K562 (cell line): Measurements from ENCODE around the gene GUK1. TPM values are rescaled to one million over a fixed set of nuclear protein-coding genes. Genes with fewer than 3 reads are reported as not detected.

Experiments
- ATAC-seq: fragments of 200-7000 bp; cut with Tn5 transposase; 3 replicates; pipeline ENCODE4 v1.9.1; 2020; ENCODE audit warnings: moderate library complexity
- BruUV-seq: library from RNA; stranded (reverse); fragments of 400-500 nt; replicated peaks from 2 replicates; lab custom pipeline; 2021; lab: Mats Ljungman, UMichigan
- CTCF ChIA-PET: fragments of 300-600 bp; formaldehyde crosslinking; extraction: SDS; loops from one replicate; lab custom pipeline; 2021; ENCODE audit warnings: low intra/inter-chr PET ratio; lab: Yijun Ruan, JAX
- POLR2A ChIA-PET: fragments of 300-600, 350-650 bp; sonication (Branson Sonifier 250); formaldehyde crosslinking; extraction: SDS; loops from one replicate; lab custom pipeline; 2021; ENCODE audit warnings: antibody characterized with exemption, inconsistent platforms; lab: Yijun Ruan, JAX
- DNase-seq, 4 experiments: peaks; one replicate each; pipeline versions ENCODE4 v3.0.0 to v3.0.0-alpha.2; 2011 to 2018; ENCODE audit warnings: low spot score in 3 of 4, mixed read lengths in 3 of 4; ENCODE audit errors: extremely low read depth in 1 of 4
- FAIRE-seq: peaks from 2 replicates; lab custom pipeline; 2011; peaks lifted over from hg19 to GRCh38; lab: Jason Lieb, UNC
- H2AFZ ChIP-seq: 2 replicates; pipeline ENCODE4 v1.6.0; 2011; ENCODE audit warnings: low read depth, low read length, control low read depth, inconsistent platforms
- H3K27ac ChIP-seq: fragments of 200-600 bp; 3 replicates; pipeline ENCODE4 v1.8.0; 2011; ENCODE audit warnings: low read depth, mild to moderate bottlenecking, control low read depth, inconsistent platforms, low read length, moderate library complexity, mixed read lengths; ENCODE audit errors: extremely low read depth
- H3K27me3 ChIP-seq, 2 experiments: fragments of 300-600 bp in 1 of 2; 2 replicates in 1 of 2; 3 replicates in 1 of 2; pipeline versions ENCODE4 v1.6.0 to v1.8.0; 2011; ENCODE audit warnings: inconsistent platforms in 2 of 2, low read length in 2 of 2, mild to moderate bottlenecking in 1 of 2, mixed read lengths in 1 of 2, moderate library complexity in 1 of 2; ENCODE audit not compliant: control insufficient read depth in 2 of 2, insufficient read depth in 2 of 2
- H3K36me3 ChIP-seq: fragments of 300-600 bp; 3 replicates; pipeline ENCODE4 v1.8.0; 2011; ENCODE audit warnings: mild to moderate bottlenecking, low read length, inconsistent platforms; ENCODE audit not compliant: control insufficient read depth, insufficient read depth
- H3K4me1 ChIP-seq, 2 experiments: fragments of 200-600 bp in 1 of 2; replicated peaks in 1 of 2; 2 replicates in 1 of 2; 3 replicates in 1 of 2; pipeline versions ENCODE4 v1.5.1 to v1.8.0; 2011; ENCODE audit warnings: inconsistent platforms in 2 of 2, low read length in 2 of 2, mild to moderate bottlenecking in 1 of 2, mixed read lengths in 1 of 2, moderate library complexity in 1 of 2; ENCODE audit not compliant: control insufficient read depth in 2 of 2, insufficient read depth in 2 of 2
- H3K4me2 ChIP-seq: 2 replicates; pipeline ENCODE4 v1.6.1; 2011; ENCODE audit warnings: low read length, control low read depth, inconsistent platforms, mixed read lengths; ENCODE audit not compliant: insufficient read depth
- H3K4me3 ChIP-seq: fragments of 200-600 bp; sonication (generic), shearing (Covaris generic); 2 replicates; pipeline ENCODE4 v1.5.1; 2016; ENCODE audit warnings: control low read depth, inconsistent platforms
- H3K79me2 ChIP-seq: fragments of 200-600 bp; 3 replicates; pipeline ENCODE4 v1.8.0; 2011; ENCODE audit warnings: low read length, inconsistent platforms; ENCODE audit not compliant: control insufficient read depth, insufficient read depth
- H3K9ac ChIP-seq, 2 experiments: 2 replicates each; pipeline versions ENCODE4 v1.6.0 to v1.6.1; 2011; ENCODE audit warnings: low read depth in 2 of 2, low read length in 2 of 2, control low read depth in 1 of 2, inconsistent platforms in 1 of 2, mild to moderate bottlenecking in 1 of 2, mixed read lengths in 1 of 2; ENCODE audit not compliant: insufficient read depth in 1 of 2
- H3K9me1 ChIP-seq: one replicate; pipeline ENCODE4 v1.6.0; 2011; ENCODE audit warnings: inconsistent platforms, mild to moderate bottlenecking, low read length, moderate library complexity; ENCODE audit not compliant: control insufficient read depth, insufficient read depth
- H3K9me3 ChIP-seq: replicated peaks from 2 replicates; pipeline ENCODE4 v1.5.1; 2011; ENCODE audit warnings: low read depth, low read length, inconsistent platforms; ENCODE audit not compliant: control insufficient read depth, insufficient read depth
- H4K20me1 ChIP-seq: replicated peaks from 2 replicates; pipeline ENCODE4 v1.6.1; 2011; ENCODE audit warnings: low read length, inconsistent platforms, mixed read lengths; ENCODE audit not compliant: control insufficient read depth, insufficient read depth
- ETV1 ChIP-seq: fragments of 450-650 bp; conservative IDR thresholded peaks from 2 replicates; pipeline ENCODE4 v1.6.1; 2016; ENCODE audit warnings: missing genetic modification characterization, control low read depth, low read depth, missing compliant biosample characterization
- IRF2 ChIP-seq: sonication (generic); formaldehyde crosslinking; IDR thresholded peaks from 2 replicates; pipeline ENCODE4 v1.8.1; 2022; ENCODE audit warnings: mild to moderate bottlenecking, missing genetic modification reagents
- NELFE ChIP-seq: IDR thresholded peaks from 2 replicates; pipeline ENCODE4 v1.6.1; 2011; ENCODE audit warnings: mild to moderate bottlenecking; ENCODE audit not compliant: insufficient read depth, insufficient read length
- SRSF3 ChIP-seq: fragments of 200-400 bp; formaldehyde crosslinking; IDR thresholded peaks from 2 replicates; pipeline ENCODE4 v1.6.1; 2016; ENCODE audit warnings: mild to moderate bottlenecking, low read length, moderate library complexity; ENCODE audit not compliant: insufficient read depth
- VEZF1 ChIP-seq: fragments of 200-800 bp; sonication (Bioruptor generic); IDR thresholded peaks from 2 replicates; pipeline ENCODE4 v1.6.1; 2017; ENCODE audit warnings: missing genetic modification characterization, missing compliant biosample characterization
- WHSC1 ChIP-seq: IDR thresholded peaks from one replicate; pipeline ENCODE4 v1.6.1; 2012; ENCODE audit warnings: low read length, control low read depth, inconsistent platforms
- ZNF398 ChIP-seq: fragments of 250-450 bp; sonication (Bioruptor Pico); IDR thresholded peaks from 2 replicates; pipeline ENCODE4 v1.8.0; 2021; ENCODE audit warnings: moderate library complexity, mild to moderate bottlenecking, inconsistent platforms
- ZNF551 ChIP-seq: fragments of 250-450 bp; sonication (Bioruptor Pico); IDR thresholded peaks from 2 replicates; pipeline ENCODE4 v1.5.0; 2021; ENCODE audit warnings: mild to moderate bottlenecking, moderate library complexity
- ZNF699 ChIP-seq: fragments of 250-450 bp; sonication (Bioruptor Pico); IDR thresholded peaks from 2 replicates; pipeline ENCODE4 v1.8.0; 2021; ENCODE audit warnings: mild to moderate bottlenecking, moderate library complexity; ENCODE audit not compliant: insufficient replicate concordance
- ZNF707 ChIP-seq: fragments of 250-450 bp; sonication (Bioruptor Pico); conservative IDR thresholded peaks from 2 replicates; pipeline ENCODE4 v1.8.0; 2022; ENCODE audit warnings: inconsistent platforms, mild to moderate bottlenecking, moderate library complexity
- WGBS: fragments of 100-300 bp; shearing (Covaris generic); methylation state at CpG from one replicate; pipeline ENCODE4 v1.1.6; 2016; ENCODE audit warnings: low coverage, mixed read lengths; ENCODE audit not compliant: insufficient coverage; ENCODE audit errors: missing lambda C conversion rate; 5-methylcytosine and 5-hydroxymethylcytosine counted together
- in situ Hi-C: fragments of 300-500 bp; cut with MboI; formaldehyde crosslinking; loops from 4 replicates; pipeline ENCODE4 v1.15.0; 2018; ENCODE audit warnings: inconsistent platforms, mixed read lengths
- intact Hi-C: fragments of 100-400 bp; cut with micrococcal nuclease; formaldehyde crosslinking; loops from 2 replicates; pipeline ENCODE4 v1.14.2; 2022
- polyA plus RNA-seq, 8 experiments: library from polyadenylated mRNA; depleted of rRNA in 4 of 8; stranded (reverse) in 5 of 8; unstranded in 3 of 8; fragments of >200 nt; fragmentation: Nextera tagmentation in 2 of 8; fragmentation: Illumina TruSeq in 1 of 8; extraction: Ambion mirVana in 2 of 8; extraction: Trizol in 1 of 8; gene quantifications; 2 replicates each; pipeline versions ENCODE4 v1.2.1 to v1.2.3, GENCODE V29; 2011 to 2014; ENCODE audit warnings: inconsistent platforms in 1 of 8, missing spikeins in 1 of 8
- total RNA-seq, 7 experiments: library from RNA; depleted of rRNA in 6 of 7; stranded (reverse); fragments of >200 nt in 6 of 7; fragmentation: Illumina TruSeq in 2 of 7; extraction: Trizol in 2 of 7; gene quantifications; 2 replicates each; pipeline versions ENCODE4 v1.2.1 to v1.2.3, GENCODE V29; 2011 to 2021; ENCODE audit warnings: low replicate concordance in 1 of 7
- TF ChIP-seq, protein P1 (sequence below): sonication (generic); formaldehyde crosslinking; IDR thresholded peaks from 2 replicates; pipeline ENCODE4 v1.9.0; 2022; ENCODE audit warnings: mild to moderate bottlenecking, missing genetic modification reagents
- TF ChIP-seq, protein P2 (sequence below), 3 experiments: fragments of 200-800 bp in 1 of 3; sonication (Bioruptor generic) in 1 of 3; sonication (generic) in 1 of 3; formaldehyde crosslinking in 1 of 3; IDR thresholded peaks; 2 replicates each; pipeline versions ENCODE4 v1.6.1 to v1.8.0; 2016 to 2022; ENCODE audit warnings: mild to moderate bottlenecking in 2 of 3, missing compliant biosample characterization in 2 of 3, missing genetic modification characterization in 2 of 3, missing genetic modification reagents in 1 of 3
- TF ChIP-seq, protein P3 (sequence below): fragments of 200-800 bp; sonication (Bioruptor generic); IDR thresholded peaks from 2 replicates; pipeline ENCODE4 v1.6.1; 2017; ENCODE audit warnings: missing genetic modification characterization, missing compliant biosample characterization

GUK1 gene
- total and polyA plus RNA-seq, 9 of the 15 experiments (the other 6 are each of a cell fraction or from before 2014, with no cell fraction given), result 7.0 to 331 (median 132) TPM

GRCh38 chr1:228155596-228156514 is 15.8 kb downstream of the GUK1 start:
- no peaks in the 10 kb centered on the region for H3K9me3 ChIP-seq
- ChIA-PET CTCF (no interaction called here), POLR2A (interaction anchor here (1.1 to 1.8 kb wide), 3 partner anchors 7 to 15 kb away, joined by 3 to 9 read pairs (median 7); partner anchors contain the start of genes GUK1 and IBA57)
- no peak overlapping the region for H3K9ac ChIP-seq
- ATAC-seq, result no peak
- WGBS, result 41% methylated on average over 16 of the region's 16 CpGs
- no peaks in the 10 kb centered on the region; the same call in none of the 2 replicates for H4K20me1 ChIP-seq
- no peak overlapping the region for H2AFZ ChIP-seq
- DNase-seq, result no peak
- intact Hi-C loops (no loop called here), in situ Hi-C loops (no loop called here)
- BruUV-seq, result no TSS peak
- H3K9me1 ChIP-seq, result no peaks in the 10 kb centered on the region
- no peaks in the 10 kb centered on the region for H3K36me3 ChIP-seq
- no peak overlapping the region for H3K4me2 ChIP-seq
- FAIRE-seq, result peak; percentile 23
- H3K27me3 ChIP-seq, result no peaks in the 10 kb centered on the region
- H3K79me2 ChIP-seq, result no peaks in the 10 kb centered on the region
- H3K4me1 ChIP-seq, result peaks cover 2 to 63% of the 10 kb centered on the region in 2 experiments; a peak in 3 of 5 replicates
- no peak overlapping the region for H3K27ac ChIP-seq
- no peak overlapping the region for H3K4me3 ChIP-seq
- TF ChIP-seq, protein P1, sequence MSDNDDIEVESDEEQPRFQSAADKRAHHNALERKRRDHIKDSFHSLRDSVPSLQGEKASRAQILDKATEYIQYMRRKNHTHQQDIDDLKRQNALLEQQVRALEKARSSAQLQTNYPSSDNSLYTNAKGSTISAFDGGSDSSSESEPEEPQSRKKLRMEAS (CRISPR knock-in tag), result peak; percentile 54; the same call in 1 of the 2 replicates
- TF ChIP-seq ZNF551 (CRISPR knock-in tag) (no peak), SRSF3 (no peak), ETV1 (tag) (no peak), ZNF398 (CRISPR knock-in tag) (no peak), IRF2 (CRISPR knock-in tag) (0 out of 2 replicates have a peak, but pooled peaks have one; percentile 33), ZNF699 (CRISPR knock-in tag) (no peak), VEZF1 (no peak), ZNF707 (CRISPR knock-in tag) (no peak), WHSC1 (no peak), NELFE (no peak)
- TF ChIP-seq, protein P2, sequence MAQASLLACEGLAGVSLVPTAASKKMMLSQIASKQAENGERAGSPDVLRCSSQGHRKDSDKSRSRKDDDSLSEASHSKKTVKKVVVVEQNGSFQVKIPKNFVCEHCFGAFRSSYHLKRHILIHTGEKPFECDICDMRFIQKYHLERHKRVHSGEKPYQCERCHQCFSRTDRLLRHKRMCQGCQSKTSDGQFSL (CRISPR knock-in tag; IDR thresholded peaks at IDR 0.05), result no peak
- TF ChIP-seq, protein P2 (tag; IDR thresholded peaks at IDR 0.05), result no peak
- TF ChIP-seq, protein P3, sequence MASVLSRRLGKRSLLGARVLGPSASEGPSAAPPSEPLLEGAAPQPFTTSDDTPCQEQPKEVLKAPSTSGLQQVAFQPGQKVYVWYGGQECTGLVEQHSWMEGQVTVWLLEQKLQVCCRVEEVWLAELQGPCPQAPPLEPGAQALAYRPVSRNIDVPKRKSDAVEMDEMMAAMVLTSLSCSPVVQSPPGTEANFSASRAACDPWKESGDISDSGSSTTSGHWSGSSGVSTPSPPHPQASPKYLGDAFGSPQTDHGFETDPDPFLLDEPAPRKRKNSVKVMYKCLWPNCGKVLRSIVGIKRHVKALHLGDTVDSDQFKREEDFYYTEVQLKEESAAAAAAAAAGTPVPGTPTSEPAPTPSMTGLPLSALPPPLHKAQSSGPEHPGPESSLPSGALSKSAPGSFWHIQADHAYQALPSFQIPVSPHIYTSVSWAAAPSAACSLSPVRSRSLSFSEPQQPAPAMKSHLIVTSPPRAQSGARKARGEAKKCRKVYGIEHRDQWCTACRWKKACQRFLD (CRISPR knock-in tag), result no peak
